Keratinocyte (primary cell): Measurements from ENCODE around the gene UBAP1.

Experiments
- EZH2 ChIP-seq: IDR thresholded peaks from one replicate; pipeline ENCODE4 v1.6.1; 2012; ENCODE audit warnings: inconsistent platforms, mild to moderate bottlenecking, low read length, moderate library complexity
- TF ChIP-seq, protein P1 (sequence below), 3 experiments: IDR thresholded peaks in 1 of 3; conservative IDR thresholded peaks in 1 of 3; optimal IDR thresholded peaks in 1 of 3; 2 replicates in 2 of 3; 3 replicates in 1 of 3; pipeline versions ENCODE3 to v1.5.1; 2011; ENCODE audit warnings: low read length in 3 of 3, mild to moderate bottlenecking in 3 of 3, moderate library complexity in 2 of 3, control low read depth in 1 of 3, inconsistent platforms in 1 of 3; ENCODE audit not compliant: insufficient read depth in 2 of 3; ENCODE audit errors: extremely low read depth in 1 of 3

DNA sequence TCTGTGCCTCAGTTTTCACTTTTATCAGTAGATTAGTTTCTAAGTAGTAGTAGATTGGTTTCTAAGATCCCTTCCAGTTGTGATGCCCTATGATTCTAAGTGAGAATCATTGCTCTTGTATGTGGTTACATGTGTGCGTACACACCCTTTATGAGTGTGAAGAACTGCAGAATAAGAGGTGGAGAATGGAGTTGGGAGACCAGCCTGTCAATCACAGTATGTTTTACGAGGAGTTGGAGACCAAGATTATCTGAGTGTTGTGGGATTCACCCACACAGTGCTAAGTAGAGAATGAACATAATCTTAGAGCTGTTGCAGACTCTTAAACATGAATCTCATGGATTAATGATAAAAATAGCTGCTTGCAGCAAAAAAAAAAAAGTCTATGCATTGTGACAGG, 112.6 kb downstream of the UBAP1 start:
- TF ChIP-seq, protein P1, sequence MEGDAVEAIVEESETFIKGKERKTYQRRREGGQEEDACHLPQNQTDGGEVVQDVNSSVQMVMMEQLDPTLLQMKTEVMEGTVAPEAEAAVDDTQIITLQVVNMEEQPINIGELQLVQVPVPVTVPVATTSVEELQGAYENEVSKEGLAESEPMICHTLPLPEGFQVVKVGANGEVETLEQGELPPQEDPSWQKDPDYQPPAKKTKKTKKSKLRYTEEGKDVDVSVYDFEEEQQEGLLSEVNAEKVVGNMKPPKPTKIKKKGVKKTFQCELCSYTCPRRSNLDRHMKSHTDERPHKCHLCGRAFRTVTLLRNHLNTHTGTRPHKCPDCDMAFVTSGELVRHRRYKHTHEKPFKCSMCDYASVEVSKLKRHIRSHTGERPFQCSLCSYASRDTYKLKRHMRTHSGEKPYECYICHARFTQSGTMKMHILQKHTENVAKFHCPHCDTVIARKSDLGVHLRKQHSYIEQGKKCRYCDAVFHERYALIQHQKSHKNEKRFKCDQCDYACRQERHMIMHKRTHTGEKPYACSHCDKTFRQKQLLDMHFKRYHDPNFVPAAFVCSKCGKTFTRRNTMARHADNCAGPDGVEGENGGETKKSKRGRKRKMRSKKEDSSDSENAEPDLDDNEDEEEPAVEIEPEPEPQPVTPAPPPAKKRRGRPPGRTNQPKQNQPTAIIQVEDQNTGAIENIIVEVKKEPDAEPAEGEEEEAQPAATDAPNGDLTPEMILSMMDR (optimal IDR thresholded peaks at IDR 0.05 in 1 of 3, IDR thresholded peaks at IDR 0.05 in 1 of 3, conservative IDR thresholded peaks at IDR 0.05 in 1 of 3; ENCODE audit: extremely low read depth in 1 of 3, insufficient read depth in 2 of 3, low read length in 3 of 3), result no peak
- TF ChIP-seq EZH2, result no peak
